C1 segment of cervical spinal cord (tissue), 14 donors: ENCODE data around the gene PDE4D.

Source experiments
- DNase-seq, 14 donors: peaks; one replicate each; lab custom pipeline; 2025; lab: John Stamatoyannopoulos, UW

The PDE4D gene

GRCh38 chr5:59554501-59554900 is 339.0 kb downstream of the PDE4D start:
- no peak for DNase-seq

GRCh38 chr5:59553992-59554391 is 339.5 kb downstream of the PDE4D start:
- DNase-seq: no peak

GRCh38 chr5:59548807-59549357 is 344.6 kb downstream of the PDE4D start:
- DNase-seq: no peak

GRCh38 chr5:59547731-59548130 is 345.8 kb downstream of the PDE4D start:
- DNase-seq: no peak

GRCh38 chr5:59544573-59544972 is 349.0 kb downstream of the PDE4D start:
- no peak for DNase-seq

DNA sequence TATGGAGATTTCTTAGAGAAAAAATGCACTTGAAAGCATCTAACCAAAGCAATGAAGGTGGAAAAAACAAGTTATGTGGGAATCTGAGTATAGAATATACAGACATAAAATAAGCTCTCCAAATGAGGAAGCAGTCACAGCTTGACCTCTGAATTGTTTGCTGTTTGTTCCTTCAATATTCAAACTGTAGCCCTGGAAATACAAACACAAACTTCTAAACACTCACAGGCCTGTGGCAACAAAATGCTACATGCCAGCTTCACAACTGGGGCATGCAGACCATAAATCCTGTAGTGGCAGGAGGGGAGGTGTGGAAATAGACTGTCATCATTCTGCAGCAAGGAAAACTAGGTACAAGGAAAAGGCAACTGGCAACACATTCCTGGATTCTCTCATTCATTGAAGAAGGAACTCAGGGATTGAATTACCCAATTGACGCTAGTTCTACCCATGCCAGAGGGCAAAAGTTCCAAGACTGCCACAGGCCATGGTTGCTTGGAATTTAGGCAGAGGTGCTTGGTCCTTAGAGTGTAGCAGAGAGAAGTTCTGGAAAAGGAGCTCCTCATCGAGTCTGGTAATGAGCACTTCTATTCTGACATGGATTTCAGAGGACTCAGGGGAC is 349.6 kb downstream of the PDE4D start:
- peak in 5 of 14 donors; percentile 20 to 63 (median 43) for DNase-seq

DNA sequence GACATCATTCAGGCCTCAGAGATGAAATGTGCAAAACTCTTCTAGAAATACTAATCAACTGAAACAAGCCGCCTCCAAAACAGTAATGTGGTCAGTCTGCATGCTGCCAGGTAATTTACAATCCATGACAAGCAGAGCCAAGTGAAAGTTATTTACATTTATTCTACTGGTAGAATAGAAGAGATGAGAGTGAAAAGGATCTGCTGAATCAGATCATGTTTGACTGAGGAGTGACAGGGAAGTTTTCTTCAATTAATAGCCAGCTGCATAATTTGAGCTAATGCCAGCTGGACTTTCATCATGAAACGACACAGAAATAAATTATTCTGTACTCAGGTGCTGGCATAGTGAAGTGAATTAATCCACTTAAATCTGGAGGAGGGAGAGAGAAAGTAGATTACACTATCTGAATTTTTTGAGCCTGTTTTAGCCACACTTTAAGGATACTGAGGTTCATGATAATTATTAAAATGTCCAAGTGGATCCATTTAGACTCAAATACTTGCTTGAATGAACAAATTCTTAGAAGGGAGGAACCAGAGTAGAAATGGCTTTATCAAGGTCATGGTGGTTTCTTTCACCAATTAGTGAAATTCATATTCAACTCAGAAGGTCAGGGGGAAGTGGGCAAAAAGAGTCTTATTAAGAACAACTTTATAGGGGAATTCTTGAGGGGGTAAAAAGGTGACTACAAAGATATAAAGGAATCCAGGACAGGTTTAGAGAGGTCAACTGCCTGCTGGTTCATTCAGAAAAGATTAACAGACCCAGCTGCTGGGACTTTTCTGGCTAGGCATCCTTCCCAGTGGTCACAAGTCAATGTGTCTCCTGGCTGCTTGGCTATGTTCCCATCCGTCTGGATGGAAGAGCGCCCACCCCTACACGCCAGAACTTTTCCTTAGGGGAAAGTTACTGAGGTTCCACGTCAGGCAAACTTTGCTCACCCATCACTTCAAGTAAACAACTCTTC is 350.4 kb downstream of the PDE4D start:
- peak in 10 of 14 donors; percentile 5 to 64 (median 34) for DNase-seq

DNA sequence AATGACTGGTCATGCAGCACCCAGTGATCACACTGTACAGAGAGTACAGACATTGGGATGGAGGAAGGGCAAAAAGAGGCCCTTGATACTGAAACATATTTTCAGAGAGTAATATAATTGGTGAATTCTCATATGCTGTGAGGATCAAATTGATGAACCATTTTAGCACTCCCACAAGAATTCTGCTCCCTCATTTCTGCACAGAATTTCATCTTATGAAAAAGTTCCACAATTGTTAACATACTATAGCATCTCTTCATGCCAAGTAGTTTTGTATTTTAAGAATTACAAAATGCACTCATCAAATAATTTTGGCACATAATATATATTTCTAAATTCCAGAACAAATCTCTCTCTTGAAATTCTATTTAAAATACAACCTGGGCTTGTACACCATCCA is 351.2 kb downstream of the PDE4D start:
- DNase-seq: no peak

GRCh38 chr5:59540366-59540765 is 353.2 kb downstream of the PDE4D start:
- peak in 5 of 14 donors; percentile 11 to 44 (median 32) for DNase-seq

- no peak for DNase-seq
Measured at GRCh38 chr5:59538750-59539121, 354.8 kb downstream of the PDE4D start.

DNA sequence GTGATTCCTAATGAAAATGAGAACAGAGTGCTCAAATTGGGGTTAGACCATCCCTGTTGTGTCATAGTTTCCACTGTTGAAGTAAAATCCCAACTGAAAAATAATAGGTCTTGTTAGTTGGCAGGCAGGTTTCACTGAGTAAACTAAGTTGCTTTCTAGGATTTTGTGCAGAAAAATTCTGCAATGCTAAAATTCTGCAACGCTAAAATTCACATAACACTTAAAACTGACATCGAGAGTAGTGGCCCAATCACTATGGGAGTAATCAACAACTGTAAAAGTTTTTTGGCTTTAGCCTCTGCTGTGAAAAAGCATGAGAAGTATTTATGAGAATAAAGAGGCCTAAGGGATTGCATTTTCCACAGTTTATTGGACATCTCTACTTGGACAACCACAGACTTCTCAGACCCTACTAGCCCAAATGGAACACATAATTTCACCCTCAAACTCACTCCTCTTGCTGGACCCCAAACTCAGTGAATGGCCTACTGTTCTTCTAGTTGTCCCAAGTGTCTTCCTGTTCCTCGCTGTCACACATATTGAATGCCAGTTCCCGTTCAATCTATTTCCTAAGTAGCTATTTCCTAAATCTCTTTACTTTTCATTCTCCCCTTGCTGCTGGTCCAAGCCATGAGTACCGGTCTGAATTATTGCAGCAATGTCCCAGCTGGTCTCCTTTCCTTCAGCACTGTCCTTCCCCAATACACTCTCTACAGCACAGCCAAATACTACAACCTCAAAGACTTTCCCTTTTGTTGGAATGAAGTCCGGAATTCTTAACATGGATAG is 355.4 kb downstream of the PDE4D start:
- DNase-seq: no peak

DNA sequence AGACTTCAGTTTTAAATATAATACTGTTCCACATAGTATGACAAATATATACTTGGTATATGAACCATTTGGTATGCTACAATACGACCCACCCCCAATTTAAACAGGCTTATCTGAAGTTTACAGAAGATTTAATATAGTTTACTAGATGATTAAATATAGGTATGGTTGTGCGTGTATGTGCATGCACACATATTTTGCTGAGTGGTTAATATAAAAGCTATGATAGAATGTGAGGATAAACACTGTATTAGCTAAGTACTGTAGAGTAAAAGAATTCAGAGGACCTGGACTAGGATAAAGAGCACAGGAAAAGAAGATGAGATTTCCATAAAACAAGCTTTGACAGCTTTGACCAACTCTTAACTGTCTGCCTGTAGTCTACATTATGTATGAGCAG is 356.7 kb downstream of the PDE4D start:
- DNase-seq: no peak

DNA sequence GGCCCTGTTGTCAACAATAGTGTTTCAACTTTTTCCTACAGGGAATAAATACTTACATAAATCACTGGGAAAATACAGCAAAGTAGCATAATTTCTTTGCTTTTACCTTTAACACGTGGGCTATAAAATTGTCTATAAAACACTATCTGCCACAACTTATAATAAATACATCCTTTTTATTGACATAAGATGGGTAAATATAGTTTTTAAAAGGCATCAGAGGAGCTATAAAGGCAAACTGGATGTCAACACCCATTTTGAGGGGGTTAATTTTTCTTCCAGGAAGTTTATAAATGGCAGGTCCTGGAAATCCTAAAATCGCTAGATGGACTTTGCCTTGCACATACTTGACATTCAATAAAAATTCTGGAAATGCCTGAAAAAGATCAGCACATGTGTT is 358.0 kb downstream of the PDE4D start:
- no peak for DNase-seq

DNA sequence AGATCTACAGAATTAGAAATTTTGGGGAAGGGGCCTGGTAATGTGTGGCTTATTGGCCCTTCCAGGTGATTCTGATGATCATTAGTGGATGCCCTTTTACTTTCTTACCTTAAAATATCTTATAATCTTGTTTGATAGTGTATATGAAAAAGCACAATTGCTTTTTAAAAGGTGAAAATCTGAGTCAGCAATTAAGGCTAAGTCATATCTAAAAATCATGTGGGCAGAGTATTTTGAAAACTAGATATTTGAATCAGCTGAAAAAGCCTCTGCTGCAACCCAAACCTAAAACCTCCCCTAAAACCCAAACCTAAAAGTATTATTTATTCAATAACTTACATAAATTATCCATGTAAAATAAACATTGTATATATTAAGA is 359.8 kb downstream of the PDE4D start:
- no peak for DNase-seq

DNA sequence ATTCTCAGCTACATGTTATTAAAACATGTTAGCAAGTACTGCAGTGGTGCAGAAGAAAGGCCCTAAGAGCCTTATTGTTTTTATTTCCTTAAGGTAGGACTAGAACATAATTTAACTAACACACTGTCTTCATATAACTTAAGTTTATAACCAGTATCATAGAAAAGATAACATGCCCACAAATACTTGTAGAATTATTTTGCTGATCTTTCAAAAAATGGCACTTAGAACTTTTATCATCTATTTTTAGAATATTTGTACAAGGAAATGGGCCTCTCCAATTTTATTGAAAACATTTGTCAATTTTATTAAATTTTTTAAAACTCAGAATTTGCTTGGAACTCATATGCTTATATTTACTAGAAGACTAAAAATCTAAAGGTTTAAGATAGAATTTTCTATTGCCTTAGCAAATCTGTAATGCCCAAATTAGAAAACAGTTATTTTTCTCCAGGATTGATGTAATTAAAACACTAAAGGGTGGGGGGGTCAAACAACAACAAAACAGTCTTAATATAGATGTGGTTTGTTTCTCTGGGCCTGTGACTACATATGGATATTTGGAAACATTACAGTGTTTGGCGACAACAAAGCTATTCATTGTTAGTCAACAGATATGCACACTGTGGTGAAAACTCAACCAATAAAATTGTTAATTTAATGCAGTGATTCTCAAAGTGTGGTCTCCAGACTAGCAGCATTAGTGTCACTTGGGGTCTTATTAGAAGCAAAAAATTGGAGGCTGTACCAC is 360.4 kb downstream of the PDE4D start:
- DNase-seq: no peak

- no peak for DNase-seq
Measured at GRCh38 chr5:59529239-59529638, 364.3 kb downstream of the PDE4D start.

GRCh38 chr5:59528202-59528862 is 365.2 kb downstream of the PDE4D start:
- no peak for DNase-seq

- no peak for DNase-seq
Measured at GRCh38 chr5:59525957-59526356, 367.6 kb downstream of the PDE4D start.

- DNase-seq: no peak
Measured at GRCh38 chr5:59525311-59525710, 368.2 kb downstream of the PDE4D start.

GRCh38 chr5:59522201-59522831 is 371.2 kb downstream of the PDE4D start:
- DNase-seq: no peak
